Colonic mucosa (tissue), 4 donors: ENCODE data around the gene CD93. TPM values are rescaled to one million over a fixed set of nuclear protein-coding genes. Genes with fewer than 3 reads are reported as not detected.

Source experiments
- DNase-seq: peaks from one replicate; pipeline ENCODE4 v3.0.0-alpha.2; 2020
- H3K27ac ChIP-seq: fragments of 200-600 bp; one replicate; pipeline ENCODE4 v1.8.0; 2021
- H3K27me3 ChIP-seq: fragments of 200-600 bp; one replicate; pipeline ENCODE4 v1.8.0; 2021
- H3K36me3 ChIP-seq: fragments of 200-600 bp; one replicate; pipeline ENCODE4 v1.8.0; 2021
- H3K4me1 ChIP-seq: fragments of 200-600 bp; one replicate; pipeline ENCODE4 v1.8.0; 2021; ENCODE audit warnings: mild to moderate bottlenecking
- H3K4me3 ChIP-seq: fragments of 200-600 bp; one replicate; pipeline ENCODE4 v1.8.0; 2021
- H3K9ac ChIP-seq, 2 donors: one replicate each; pipeline ENCODE4 v1.7.0; 2013; ENCODE audit warnings: control low read depth in 2 of 2, low read depth in 2 of 2, low read length in 2 of 2
- H3K9me3 ChIP-seq: fragments of 200-600 bp; one replicate; pipeline ENCODE4 v1.8.0; 2021
- intact Hi-C: fragments of 100-400 bp; cut with DNase I; formaldehyde crosslinking; loops from one replicate; pipeline ENCODE4 v1.14.1; 2022
- total RNA-seq, 2 donors: library from RNA; stranded (reverse); fragmentation: NEBNext Ultra II Directional in 1 of 2; extraction: Animal tissue kit (Norgen Biotek cat#: 25700) in 1 of 2; gene quantifications; one replicate each; pipeline ENCODE4 v1.2.1, GENCODE V29; 2021
- TF ChIP-seq, protein P1 (sequence below): fragments of 200-600 bp; IDR thresholded peaks from one replicate; pipeline ENCODE4 v1.8.0; 2022; ENCODE audit warnings: antibody characterized with exemption, mild to moderate bottlenecking
- donor health status: healthy.
- donor health status: DM: no; HTN: no; CAD: no.
- donor health status: DM: no; HTN: no; CAD: no.

Gene CD93
- total RNA-seq, 2 donors from 2014 or later, result 5.3 to 20.3 TPM

DNA sequence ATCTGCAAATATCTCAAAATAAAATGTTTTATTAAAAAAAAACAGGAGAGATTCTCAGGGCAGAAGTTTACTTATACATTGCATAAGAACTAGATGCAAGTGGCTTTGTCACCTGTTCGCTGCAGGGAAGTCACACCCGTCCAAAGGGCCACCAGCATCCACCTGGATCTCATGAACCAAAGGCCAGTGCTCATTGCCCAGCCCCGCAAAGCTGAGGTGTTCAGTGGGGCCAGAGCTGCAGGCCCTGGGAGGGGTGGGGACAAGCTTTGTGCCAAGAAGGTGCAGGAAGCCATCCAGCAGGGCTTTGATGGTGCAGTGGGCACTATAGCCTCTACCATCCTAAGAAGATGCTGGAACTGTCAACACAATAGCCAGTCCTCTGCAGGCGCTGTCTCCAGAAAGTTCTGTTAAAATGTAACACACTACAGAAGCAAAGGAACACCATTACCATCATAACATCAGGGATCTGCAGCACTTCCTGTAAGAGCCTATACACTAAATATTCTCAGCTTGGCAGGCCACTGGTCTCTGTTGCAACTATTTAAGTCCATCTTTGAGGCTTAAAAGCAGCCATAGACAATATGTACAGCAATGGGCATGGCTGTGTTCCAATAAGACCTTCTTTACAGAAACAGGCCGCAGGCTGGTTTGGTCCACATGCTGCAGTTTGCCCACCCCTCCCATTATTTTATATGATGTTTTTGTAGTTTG is 15.7 kb upstream of the CD93 start:
- H3K27me3 ChIP-seq, result no peaks in the 10 kb centered on the region
- no peak overlapping the region for H3K4me3 ChIP-seq
- H3K4me1 ChIP-seq, result no peaks in the 10 kb centered on the region
- no peak overlapping the region for H3K27ac ChIP-seq
- TF ChIP-seq, protein P1, sequence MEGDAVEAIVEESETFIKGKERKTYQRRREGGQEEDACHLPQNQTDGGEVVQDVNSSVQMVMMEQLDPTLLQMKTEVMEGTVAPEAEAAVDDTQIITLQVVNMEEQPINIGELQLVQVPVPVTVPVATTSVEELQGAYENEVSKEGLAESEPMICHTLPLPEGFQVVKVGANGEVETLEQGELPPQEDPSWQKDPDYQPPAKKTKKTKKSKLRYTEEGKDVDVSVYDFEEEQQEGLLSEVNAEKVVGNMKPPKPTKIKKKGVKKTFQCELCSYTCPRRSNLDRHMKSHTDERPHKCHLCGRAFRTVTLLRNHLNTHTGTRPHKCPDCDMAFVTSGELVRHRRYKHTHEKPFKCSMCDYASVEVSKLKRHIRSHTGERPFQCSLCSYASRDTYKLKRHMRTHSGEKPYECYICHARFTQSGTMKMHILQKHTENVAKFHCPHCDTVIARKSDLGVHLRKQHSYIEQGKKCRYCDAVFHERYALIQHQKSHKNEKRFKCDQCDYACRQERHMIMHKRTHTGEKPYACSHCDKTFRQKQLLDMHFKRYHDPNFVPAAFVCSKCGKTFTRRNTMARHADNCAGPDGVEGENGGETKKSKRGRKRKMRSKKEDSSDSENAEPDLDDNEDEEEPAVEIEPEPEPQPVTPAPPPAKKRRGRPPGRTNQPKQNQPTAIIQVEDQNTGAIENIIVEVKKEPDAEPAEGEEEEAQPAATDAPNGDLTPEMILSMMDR, result no peak
- no peak overlapping the region for H3K9ac ChIP-seq
- intact Hi-C loops, result no loop called here
- DNase-seq, result no peak
- H3K36me3 ChIP-seq, result no peaks in the 10 kb centered on the region
- H3K9me3 ChIP-seq, result no peaks in the 10 kb centered on the region

GRCh38 chr20:23100720-23101107 is 14.6 kb upstream of the CD93 start:
- H3K4me3 ChIP-seq, result no peak overlapping the region
- no peaks in the 10 kb centered on the region for H3K9me3 ChIP-seq
- TF ChIP-seq, protein P1, result no peak
- H3K27ac ChIP-seq, result no peak overlapping the region
- H3K4me1 ChIP-seq, result no peaks in the 10 kb centered on the region
- no peaks in the 10 kb centered on the region for H3K36me3 ChIP-seq
- intact Hi-C loops, result no loop called here
- H3K27me3 ChIP-seq, result no peaks in the 10 kb centered on the region
- no peak for DNase-seq
- H3K9ac ChIP-seq, result no peak overlapping the region

DNA sequence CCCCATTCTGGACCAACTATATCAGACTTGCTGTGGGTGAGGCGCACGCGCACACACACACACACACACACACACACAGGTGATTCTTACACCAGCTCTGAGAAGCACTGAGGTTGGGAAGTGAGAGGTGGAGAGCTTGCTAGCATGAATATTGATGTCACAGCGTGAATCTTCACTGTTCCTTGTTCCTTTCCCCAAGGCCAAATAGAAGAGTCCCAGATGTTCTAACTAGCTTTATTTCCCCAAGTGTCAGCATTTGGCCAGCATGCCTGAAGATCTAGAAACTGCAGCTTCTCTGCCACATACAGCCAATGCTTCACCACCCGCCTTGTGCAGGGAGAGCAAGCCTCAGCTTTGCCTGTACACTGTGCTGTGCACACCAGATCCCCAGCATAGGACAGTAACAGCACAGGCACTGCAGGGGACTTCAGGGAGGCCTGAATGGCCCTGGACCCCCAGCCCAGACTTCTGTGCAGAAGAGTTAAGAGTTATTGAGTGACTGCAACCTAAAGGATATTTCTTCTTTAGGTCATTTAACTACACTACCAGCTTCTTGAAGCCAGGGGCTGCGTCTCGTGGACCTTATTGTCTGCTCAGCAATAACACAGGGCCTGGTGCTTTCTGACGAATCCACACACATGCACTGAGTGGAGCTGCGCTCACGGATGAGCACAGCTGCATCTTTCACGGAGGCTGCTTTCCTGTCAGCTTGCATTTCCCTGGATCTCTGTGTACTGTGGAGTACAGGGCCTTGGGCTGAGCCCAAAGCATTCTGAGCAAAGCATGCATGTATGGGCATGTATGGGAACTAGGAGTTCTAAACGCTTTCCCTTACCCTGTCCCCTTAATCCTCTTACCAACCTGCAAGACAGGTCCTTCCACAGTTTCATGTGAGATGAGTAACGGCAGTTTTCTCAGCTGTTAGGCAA is 13.9 kb upstream of the CD93 start:
- intact Hi-C loops, result no loop called here
- no peak overlapping the region for H3K4me3 ChIP-seq
- no peaks in the 10 kb centered on the region for H3K36me3 ChIP-seq
- DNase-seq, result no peak
- TF ChIP-seq, protein P1, result no peak
- H3K9ac ChIP-seq, result no peak overlapping the region
- H3K4me1 ChIP-seq, result no peaks in the 10 kb centered on the region
- no peaks in the 10 kb centered on the region for H3K9me3 ChIP-seq
- no peaks in the 10 kb centered on the region for H3K27me3 ChIP-seq
- no peak overlapping the region for H3K27ac ChIP-seq

- Histone ChIP-seq H3K9me3 (no peaks in the 10 kb centered on the region), H3K4me1 (no peaks in the 10 kb centered on the region), H3K9ac (no peak overlapping the region), H3K36me3 (no peaks in the 10 kb centered on the region), H3K27ac (no peak overlapping the region), H3K27me3 (no peaks in the 10 kb centered on the region), H3K4me3 (no peak overlapping the region)
- no peak for DNase-seq
- intact Hi-C loops, result no loop called here
- TF ChIP-seq, protein P1, result no peak
These were observed 11.8 kb upstream of the CD93 start for GRCh38 chr20:23097636-23098580.

DNA sequence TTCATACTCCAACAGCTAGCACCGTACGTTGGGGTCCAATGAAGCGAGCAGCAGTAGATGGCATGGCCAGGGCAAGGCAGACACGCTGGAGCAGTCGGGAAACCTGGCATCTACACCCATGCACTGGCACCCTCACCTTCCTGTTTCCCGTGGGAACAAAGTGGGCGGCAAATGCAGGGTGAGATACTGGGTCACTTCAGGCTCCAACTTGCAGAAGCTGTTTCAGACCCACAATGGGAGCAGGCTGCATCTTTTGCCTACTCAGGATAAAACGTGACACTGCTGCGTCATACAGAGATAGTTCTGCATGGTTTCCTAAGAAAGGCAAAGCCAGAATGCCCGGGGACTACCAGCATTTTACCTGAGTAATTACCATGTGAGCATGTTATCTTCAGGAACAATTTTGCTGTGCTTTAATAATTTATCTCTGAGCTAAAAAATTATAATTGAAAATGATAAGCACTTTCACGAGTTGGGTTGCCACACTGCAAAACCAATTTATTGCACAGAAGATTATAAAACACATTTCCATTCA is 10.9 kb upstream of the CD93 start:
- no peaks in the 10 kb centered on the region for H3K9me3 ChIP-seq
- TF ChIP-seq, protein P1, result no peak
- H3K9ac ChIP-seq, result no peak overlapping the region
- no peaks in the 10 kb centered on the region for H3K36me3 ChIP-seq
- no peak for DNase-seq
- no peak overlapping the region for H3K27ac ChIP-seq
- no peak overlapping the region for H3K4me3 ChIP-seq
- intact Hi-C loops, result no loop called here
- H3K4me1 ChIP-seq, result no peaks in the 10 kb centered on the region
- H3K27me3 ChIP-seq, result no peaks in the 10 kb centered on the region
